ENCODE results near the gene CXCR5. TPM values are rescaled to one million over a fixed set of nuclear protein-coding genes. Genes with fewer than 3 reads are reported as not detected.

CXCR5 gene
- total RNA-seq, 4 donors from 2014 or later = not detected

- Histone ChIP-seq H3K4me1 (peaks cover 15 to 35% of the 10 kb centered on the region in 2 donors), H3K4me3 (replicated peaks in 1 of 3) (no peak overlapping the region), H3K27me3 (no peaks in the 10 kb centered on the region), H3K36me3 (no peaks in the 10 kb centered on the region), H3K9me3 (no peaks in the 10 kb centered on the region), H3K27ac (no peak overlapping the region)
- intact Hi-C loops (cut with DNase I) = no loop called here
- WGBS, 2 donors = 80 to 93% methylated on average over 4 to 5 of the region's 5 CpGs
- TF ChIP-seq POLR2A (IDR thresholded peaks at IDR 0.05) (no peak), CTCF (IDR thresholded peaks at IDR 0.05) (no peak)
- no peak for DNase-seq
These were observed 3.5 kb downstream of the CXCR5 start for GRCh38 chr11:118887206-118887605.

GRCh38 chr11:118888398-118888797 is 4.7 kb downstream of the CXCR5 start:
- peaks cover 15 to 35% of the 10 kb centered on the region in 2 donors for H3K4me1 ChIP-seq
- H3K27me3 ChIP-seq = no peaks in the 10 kb centered on the region
- 93 to 95% methylated on average over 5 of the region's 5 CpGs for WGBS, 2 donors
- H3K27ac ChIP-seq = peak overlapping the region in 1 of 3 donors; percentile 6
- no peaks in the 10 kb centered on the region for H3K9me3 ChIP-seq
- TF ChIP-seq CTCF (IDR thresholded peaks at IDR 0.05) (no peak), POLR2A (IDR thresholded peaks at IDR 0.05) (no peak)
- intact Hi-C loops (cut with DNase I) = no loop called here
- DNase-seq = no peak
- no peaks in the 10 kb centered on the region for H3K36me3 ChIP-seq
- no peak overlapping the region for H3K4me3 ChIP-seq (replicated peaks in 1 of 3)

DNA sequence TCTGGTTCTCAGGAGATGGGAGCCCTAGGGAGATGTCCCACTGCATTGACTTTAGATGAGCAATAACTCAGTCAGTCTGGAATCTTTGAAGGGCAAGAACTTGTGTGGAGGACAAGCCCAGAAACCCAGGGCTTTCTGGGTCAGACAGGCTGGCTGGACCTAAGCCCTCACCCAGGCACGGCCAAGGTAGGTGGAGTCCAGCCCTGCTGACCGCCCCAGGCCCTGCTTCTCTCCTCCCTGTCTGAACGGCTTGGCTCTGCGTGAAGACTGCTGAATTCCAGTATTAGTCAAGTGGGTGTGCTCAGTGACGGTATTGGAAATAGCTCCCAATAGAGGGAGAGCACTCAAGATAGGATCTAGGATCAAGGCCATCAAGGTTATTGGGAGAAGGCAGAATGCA is 6.1 kb downstream of the CXCR5 start:
- whole genome bisulfite sequencing, 2 donors = 12 to 31% methylated on average over 5 of the region's 5 CpGs
- H3K4me3 ChIP-seq (replicated peaks in 1 of 3) = no peak overlapping the region
- no peak for TF ChIP-seq CTCF (IDR thresholded peaks at IDR 0.05)
- TF ChIP-seq POLR2A (IDR thresholded peaks at IDR 0.05) = peak in 1 of 2 donors; percentile 49
- peak overlapping the region; percentile 48 to 64 (median 59) for H3K27ac ChIP-seq
- no peaks in the 10 kb centered on the region for H3K9me3 ChIP-seq
- peaks cover 15 to 35% of the 10 kb centered on the region in 2 donors for H3K4me1 ChIP-seq
- H3K27me3 ChIP-seq = no peaks in the 10 kb centered on the region
- no peaks in the 10 kb centered on the region for H3K36me3 ChIP-seq
- intact Hi-C loops (cut with DNase I) = no loop called here
- peak; percentile 88 to 92 for DNase-seq

DNA sequence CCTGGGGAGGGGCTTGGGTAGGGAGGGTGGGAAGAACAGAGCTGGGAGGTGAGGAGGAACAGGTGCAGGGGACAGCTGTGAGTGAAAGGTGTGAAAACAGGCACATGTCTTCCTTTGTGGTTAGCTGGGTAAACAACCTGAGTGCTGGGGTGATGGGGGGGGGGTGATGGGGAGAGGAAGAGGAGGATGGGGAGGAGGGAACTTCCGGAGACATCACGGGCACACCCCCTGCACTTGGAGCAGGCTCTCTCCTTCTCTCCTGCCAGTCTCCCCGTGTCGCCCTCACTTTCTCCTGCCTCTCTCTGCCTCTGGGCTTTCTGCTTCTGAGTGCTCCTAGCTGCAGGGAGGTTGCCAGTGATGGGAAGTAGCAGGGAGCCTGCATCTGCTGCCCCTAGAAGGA is 8.8 kb downstream of the CXCR5 start:
- peaks cover 15 to 34% of the 10 kb centered on the region in 2 donors for H3K4me1 ChIP-seq
- no peak overlapping the region for H3K4me3 ChIP-seq (replicated peaks in 1 of 3)
- DNase-seq = no peak
- TF ChIP-seq CTCF (IDR thresholded peaks at IDR 0.05) (no peak), POLR2A (IDR thresholded peaks at IDR 0.05) (no peak)
- H3K27me3 ChIP-seq = no peaks in the 10 kb centered on the region
- H3K36me3 ChIP-seq = no peaks in the 10 kb centered on the region
- no peak overlapping the region for H3K27ac ChIP-seq
- 31 to 37% methylated on average over 4 of the region's 4 CpGs for WGBS, 2 donors
- intact Hi-C loops (cut with DNase I) = no loop called here
- no peaks in the 10 kb centered on the region for H3K9me3 ChIP-seq

DNA sequence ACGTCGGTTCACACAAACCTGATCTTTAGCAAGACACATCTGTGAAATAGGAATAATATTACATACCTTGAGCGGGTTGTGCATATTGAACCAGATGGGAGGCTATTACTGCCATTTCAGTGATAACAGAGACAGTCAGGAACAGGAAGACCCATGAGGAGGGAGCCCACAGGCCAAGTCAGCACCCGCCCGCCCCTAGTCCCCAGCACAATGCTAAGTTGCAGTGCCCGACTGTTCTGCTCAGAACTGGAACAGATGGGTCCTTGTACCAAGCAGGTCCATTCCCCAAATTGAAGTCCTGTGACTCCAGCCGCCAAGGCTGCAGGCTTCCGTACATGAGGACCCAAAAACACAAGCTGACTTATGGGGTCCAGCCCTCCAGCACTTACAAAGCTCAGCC is 9.3 kb downstream of the CXCR5 start:
- Histone ChIP-seq H3K27ac (no peak overlapping the region), H3K4me1 (peaks cover 15 to 29% of the 10 kb centered on the region in 2 donors), H3K36me3 (no peaks in the 10 kb centered on the region), H3K9me3 (no peaks in the 10 kb centered on the region), H3K4me3 (replicated peaks in 1 of 3) (no peak overlapping the region), H3K27me3 (no peaks in the 10 kb centered on the region)
- DNase-seq = no peak
- TF ChIP-seq CTCF (IDR thresholded peaks at IDR 0.05) (no peak), POLR2A (IDR thresholded peaks at IDR 0.05) (no peak)
- intact Hi-C loops (cut with DNase I) = no loop called here
- 80 to 82% methylated on average over 8 of the region's 8 CpGs for WGBS, 2 donors
